ENCODE results near the gene DMD.
"Not testable (repeated sequence)": the region's sequence is repeated elsewhere in the genome, so short reads cannot be mapped to it uniquely, and the experiment has no call there.

The DMD gene

GRCh38 chrX:33211356-33212260 is at the start of gene DMD:
DMD (minus strand) TSS chrX:33211549; CDS start chrX:33211312, 237 bp downstream.
- no peak for DNase-seq

GRCh38 chrX:33252306-33252825 is 41.0 kb upstream of the DMD start:
- DNase-seq: no peak

- no peak for DNase-seq
These were observed 7.5 kb upstream of the DMD start for GRCh38 chrX:33218819-33219218.

DNA sequence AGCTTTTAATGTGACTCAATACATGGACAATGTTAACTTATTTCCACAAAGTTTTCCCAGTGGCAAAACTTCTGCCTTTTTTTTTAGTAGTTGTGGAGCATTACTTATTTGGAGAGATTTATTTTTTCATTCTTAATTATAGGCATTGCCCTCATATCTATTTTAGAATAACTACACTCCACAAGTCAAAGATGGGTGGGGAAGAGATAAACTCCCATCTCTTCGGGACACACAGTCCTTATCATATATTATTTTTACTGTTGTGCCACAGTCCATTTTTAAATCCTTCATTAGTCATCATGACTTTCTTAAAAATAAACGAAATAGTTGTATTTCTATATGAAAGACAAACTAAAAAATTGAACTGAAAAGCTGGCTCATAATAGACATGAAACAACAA is 1.2 kb downstream of the DMD start:
- no peak for DNase-seq

DNA sequence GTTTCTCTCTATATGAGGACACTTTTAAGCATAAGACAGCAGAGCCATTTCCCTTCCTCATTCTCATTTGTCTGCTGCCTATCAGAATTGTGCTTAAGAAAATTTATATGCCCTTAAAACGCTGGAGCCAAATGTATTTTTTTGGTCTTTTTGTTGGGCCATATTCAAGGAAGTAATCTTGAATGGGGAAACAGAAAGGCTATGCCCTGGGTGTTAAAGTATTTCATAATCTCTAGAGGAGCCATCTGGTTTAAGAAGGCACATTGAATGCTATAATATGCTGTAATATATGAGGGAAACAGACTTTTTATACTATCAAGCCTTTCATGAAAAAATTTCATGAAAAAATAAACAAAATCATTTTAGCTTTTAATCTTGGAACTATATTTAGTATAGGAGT is 4.3 kb downstream of the DMD start:
- DNase-seq: no peak

- DNase-seq: no peak
These were observed 6.0 kb downstream of the DMD start for GRCh38 chrX:33205321-33205720.

DNA sequence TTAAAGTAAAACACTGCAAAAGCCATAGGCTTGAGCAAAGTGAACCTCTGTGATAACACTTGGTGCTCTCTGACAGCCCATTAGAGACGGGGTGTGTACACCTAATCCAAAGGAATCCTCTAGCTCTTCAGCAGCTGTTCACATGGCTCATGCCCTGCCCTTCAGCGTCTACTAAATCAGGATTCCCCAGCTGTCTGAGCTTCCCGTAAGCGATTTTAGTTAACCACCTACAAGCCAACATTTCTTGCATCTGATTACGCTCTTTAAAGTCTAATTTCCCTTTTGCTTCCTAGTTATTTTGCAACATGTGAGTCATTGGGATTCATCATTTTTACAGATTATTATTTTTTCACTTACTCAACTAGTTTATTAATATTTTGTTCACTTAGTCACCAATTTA is 6.5 kb downstream of the DMD start:
- DNase-seq: no peak

GRCh38 chrX:33198561-33199279 is 12.6 kb downstream of the DMD start:
- DNase-seq: no peak

DNA sequence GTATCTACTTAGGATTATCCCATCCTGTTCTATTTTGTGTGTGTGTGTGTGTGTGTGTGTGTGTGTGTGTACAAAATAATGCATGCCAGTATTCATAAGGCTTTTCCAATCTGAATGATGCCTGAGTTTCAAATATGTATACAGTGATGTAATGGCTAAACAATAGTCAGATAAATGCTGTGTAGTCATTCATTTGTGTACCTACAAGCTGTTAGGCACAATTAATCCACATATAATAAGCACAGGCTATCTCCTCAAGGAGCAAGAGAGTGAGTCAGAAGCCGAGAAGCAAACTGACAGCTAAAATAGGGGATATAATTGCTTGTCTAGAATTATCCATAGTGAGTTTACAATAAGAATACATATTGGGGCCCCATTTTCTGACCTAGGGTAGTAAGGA is 15.7 kb downstream of the DMD start:
- no peak for DNase-seq

GRCh38 chrX:33194876-33195433 is 16.4 kb downstream of the DMD start:
- DNase-seq: no peak

DNA sequence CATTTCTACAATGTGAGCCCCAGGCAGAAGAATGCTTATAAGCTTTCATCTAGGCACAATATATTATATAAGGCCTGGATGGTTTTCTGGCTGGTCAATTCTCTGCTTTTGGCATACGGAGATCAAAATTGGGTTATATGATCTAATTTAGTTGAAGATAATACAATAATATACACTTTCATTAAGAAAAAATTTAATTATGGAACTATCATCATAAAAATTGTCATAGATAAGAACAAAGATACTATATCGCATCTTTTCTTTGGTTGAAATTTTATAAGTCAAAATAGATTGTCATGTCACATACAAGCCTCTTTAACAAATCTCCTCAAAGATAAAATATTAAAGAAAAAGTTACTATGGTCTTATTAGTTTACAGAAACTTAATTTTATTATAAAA is 17.1 kb downstream of the DMD start:
- no peak for DNase-seq

DNA sequence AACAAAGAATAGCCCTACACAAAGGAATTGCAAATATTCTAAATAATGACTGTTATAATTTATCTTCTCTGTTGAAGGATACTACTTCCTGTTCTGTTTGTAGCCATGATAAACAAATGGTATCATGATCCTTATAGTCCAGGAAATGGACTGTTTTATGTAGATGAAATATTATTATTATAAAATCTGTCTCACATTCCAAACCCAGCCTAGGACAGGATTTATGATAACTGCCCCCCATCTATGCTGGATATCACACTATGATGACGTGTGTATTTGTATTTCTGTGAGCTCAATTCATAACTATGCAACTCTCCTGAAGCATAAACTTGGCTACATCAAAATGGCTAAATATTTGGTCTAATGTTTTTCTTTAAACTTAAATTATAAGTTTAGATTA is 21.3 kb downstream of the DMD start:
- DNase-seq: no peak

DNA sequence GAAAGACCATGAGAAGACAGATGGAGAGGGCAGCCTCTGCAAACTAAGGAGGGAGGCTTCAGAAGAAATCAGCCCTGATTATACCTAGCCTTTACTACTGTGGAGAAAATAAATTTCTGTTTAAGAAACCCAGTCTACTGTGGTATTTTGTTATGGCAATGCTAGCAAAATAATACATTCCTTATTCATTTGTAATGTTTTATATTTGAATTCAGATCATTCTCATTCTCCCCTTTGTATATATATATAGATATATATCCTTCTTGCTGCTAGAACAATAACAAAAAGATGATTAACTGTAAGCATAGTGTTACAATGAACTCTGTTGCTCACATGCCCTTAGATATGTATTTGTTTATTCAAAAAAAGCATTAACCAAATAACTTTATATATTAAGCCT is 22.5 kb downstream of the DMD start:
- no peak for DNase-seq

DNA sequence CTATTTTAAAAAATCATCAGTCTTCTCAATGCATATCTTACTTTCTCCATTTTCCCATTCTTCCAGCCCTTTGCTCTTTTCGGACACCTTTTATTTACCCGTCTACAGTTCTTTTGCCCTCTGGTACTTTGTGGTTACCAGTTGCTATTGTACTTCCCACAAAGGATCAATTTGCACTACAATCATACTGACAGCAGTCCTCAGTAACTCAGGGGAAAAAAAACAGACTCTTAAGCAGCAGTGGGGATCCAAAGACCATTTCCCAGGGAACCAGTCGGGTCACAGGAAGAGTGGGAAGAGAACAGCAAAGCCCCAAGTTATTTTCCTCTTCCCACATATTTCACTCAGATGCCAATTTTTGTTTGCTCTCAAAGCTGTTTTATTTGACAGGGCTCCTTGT is 23.1 kb downstream of the DMD start:
- no peak for DNase-seq

DNA sequence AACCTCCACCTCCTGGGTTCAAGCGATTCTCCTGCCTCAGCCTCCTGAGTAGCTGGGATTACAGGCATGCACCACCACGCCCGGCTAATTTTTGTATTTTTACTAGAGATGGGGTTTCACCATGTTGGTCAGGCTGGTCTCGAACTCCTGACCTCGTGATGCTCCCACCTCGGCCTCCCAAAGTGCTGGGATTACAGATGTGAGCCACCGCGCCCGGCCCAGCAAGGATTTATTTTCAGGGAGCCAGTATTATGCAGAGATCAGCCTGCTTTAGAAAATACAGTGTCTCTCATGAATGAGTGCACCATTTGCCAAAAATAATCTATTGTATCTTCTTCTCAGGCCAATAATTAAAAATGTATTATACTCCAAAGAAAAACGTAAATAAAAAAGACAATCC is 26.5 kb downstream of the DMD start:
- DNase-seq: not testable (repeated sequence)

DNA sequence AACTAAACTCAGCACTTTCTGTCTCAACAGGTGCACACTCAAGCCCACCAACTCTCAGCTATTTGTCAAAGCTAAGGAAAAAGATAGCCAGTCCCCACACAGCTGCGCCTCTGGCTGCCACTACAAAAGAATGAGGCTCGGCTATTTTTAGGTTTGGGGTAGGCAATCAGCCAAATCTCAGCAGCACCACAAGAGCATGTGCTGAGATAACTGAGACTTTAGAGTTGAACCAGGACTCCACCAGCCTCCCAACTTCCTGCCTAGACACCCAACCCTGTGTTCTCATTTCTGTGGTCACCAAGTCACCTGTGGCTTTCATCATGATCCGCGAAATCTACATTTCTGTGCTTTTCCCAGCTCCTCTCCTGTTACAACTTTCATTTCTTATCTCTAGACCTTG is 28.0 kb downstream of the DMD start:
- DNase-seq: no peak

DNA sequence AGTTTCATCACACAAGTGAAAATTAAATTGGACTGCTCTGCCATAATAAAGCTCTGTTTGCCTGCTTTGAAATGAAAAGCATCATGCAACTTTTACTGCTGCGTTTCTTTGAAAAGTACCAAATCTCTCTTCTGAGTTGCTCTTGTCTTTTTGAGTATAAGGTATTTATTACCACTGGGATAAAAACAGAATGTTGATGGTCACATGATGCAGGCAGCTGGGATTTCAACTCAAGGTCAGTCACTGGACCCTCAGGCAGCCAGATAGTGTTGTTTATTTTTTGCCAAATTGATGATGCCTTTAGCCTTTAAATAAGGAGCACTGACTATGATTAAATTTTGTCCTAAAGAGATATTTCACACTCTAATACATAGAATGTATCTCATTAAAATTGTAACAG is 32.7 kb downstream of the DMD start:
- DNase-seq: no peak

DNA sequence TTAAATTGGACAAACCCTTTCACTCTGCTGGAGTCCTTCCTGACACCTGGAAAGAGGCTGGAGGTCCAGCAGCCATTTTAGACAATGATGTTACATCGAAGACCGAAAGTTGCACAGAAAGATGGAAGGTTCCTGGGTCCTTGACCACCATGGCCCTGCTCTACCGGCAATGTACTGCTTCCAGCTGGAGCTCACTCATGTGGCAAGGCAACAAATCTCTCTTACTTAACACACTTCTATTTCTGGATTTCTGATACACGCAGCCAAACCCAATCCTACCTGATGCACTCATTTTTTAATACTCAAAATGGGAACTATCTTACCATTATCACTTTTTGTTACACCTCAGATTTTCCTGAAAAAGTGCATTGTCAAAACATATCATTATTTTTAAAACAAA is 33.1 kb downstream of the DMD start:
- DNase-seq: no peak

- DNase-seq: no peak
These were observed 36.1 kb downstream of the DMD start for GRCh38 chrX:33175201-33175600.

- DNase-seq: no peak
These were observed 40.3 kb downstream of the DMD start for GRCh38 chrX:33171041-33171440.

DNA sequence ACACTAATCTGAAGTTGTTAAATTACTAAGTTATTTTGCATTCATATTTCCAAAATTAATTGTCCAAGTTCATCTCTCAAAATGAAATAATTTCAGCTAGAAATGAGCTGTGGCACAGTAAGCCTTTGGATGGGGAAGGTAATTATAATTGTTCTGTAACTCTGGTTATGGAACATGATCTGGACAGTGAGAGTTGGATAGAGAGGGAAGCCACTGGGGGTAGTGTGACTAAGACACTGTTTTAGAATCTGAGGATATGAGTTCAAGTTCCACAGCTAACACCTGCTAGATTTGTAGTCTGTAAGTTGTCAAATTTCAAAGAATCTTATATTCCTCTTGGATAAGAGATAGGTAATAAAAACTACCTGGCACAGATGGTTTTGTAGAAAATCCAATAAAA is 49.5 kb downstream of the DMD start:
- DNase-seq: no peak

DNA sequence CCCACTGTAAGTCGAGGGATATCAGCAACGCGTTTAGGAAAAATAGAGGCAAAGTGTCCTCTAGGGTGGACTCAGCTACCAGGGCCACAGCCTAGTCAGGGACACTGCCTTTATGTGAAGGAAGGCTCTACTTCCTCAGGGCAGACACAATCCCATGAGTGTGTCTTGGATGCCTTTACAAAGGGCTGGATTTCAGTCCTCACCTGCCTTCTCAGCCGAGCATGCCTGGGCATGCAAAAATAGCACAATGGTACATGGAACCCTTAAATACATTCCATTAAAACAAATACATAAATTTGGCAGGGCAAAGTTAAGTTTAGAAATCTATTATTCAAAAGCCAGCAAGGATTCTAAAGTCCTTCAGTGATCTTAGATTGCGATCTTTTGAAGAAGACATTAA is 51.1 kb downstream of the DMD start:
- DNase-seq: no peak

DNA sequence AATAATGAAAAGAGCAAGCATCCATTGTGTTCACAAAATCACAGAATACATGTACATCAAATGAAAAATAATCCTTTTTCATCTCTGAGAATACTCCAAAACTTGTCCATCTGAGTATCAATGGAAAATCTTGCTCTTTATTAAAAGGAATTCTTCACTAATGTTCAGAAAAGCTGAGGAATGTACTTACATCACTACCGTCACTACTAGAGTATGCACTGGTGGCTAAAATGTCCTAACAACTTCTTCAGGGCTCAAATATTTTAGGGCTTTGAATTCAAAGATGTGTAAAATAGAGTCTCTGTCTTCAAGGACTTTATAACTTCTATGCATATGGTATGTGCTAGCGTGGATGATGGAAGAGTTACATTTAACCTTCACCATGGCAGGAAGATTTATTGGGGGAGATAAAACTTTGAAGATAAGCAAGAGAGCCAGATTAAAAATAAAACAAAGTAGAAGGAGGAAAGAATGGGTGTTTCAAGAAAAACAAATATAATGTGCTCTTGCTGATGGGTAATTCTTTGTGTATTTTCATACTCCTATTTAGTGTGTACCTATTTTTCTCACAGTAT is 55.1 kb downstream of the DMD start:
- no peak for DNase-seq
